K562 (cell line): ENCODE measurements around the gene WFDC11. TPM values are rescaled to one million over a fixed set of nuclear protein-coding genes. Genes with fewer than 3 reads are reported as not detected.

Source experiments
- ATAC-seq: fragments of 200-7000 bp; cut with Tn5 transposase; 3 replicates; pipeline ENCODE4 v1.9.1; 2020; ENCODE audit warnings: moderate library complexity
- BruUV-seq: library from RNA; stranded (reverse); fragments of 400-500 nt; replicated peaks from 2 replicates; lab custom pipeline; 2021; lab: Mats Ljungman, UMichigan
- CTCF ChIA-PET: fragments of 300-600 bp; formaldehyde crosslinking; extraction: SDS; loops from one replicate; lab custom pipeline; 2021; ENCODE audit warnings: low intra/inter-chr PET ratio; lab: Yijun Ruan, JAX
- POLR2A ChIA-PET: fragments of 300-600, 350-650 bp; sonication (Branson Sonifier 250); formaldehyde crosslinking; extraction: SDS; loops from one replicate; lab custom pipeline; 2021; ENCODE audit warnings: antibody characterized with exemption, inconsistent platforms; lab: Yijun Ruan, JAX
- DNase-seq, 4 experiments: peaks; one replicate each; pipeline versions ENCODE4 v3.0.0 to v3.0.0-alpha.2; 2011 to 2018; ENCODE audit warnings: low spot score in 3 of 4, mixed read lengths in 3 of 4; ENCODE audit errors: extremely low read depth in 1 of 4
- FAIRE-seq: peaks from 2 replicates; lab custom pipeline; 2011; peaks lifted over from hg19 to GRCh38; lab: Jason Lieb, UNC
- H2AFZ ChIP-seq: 2 replicates; pipeline ENCODE4 v1.6.0; 2011; ENCODE audit warnings: low read depth, low read length, control low read depth, inconsistent platforms
- H3K27ac ChIP-seq: fragments of 200-600 bp; 3 replicates; pipeline ENCODE4 v1.8.0; 2011; ENCODE audit warnings: low read depth, mild to moderate bottlenecking, control low read depth, inconsistent platforms, low read length, moderate library complexity, mixed read lengths; ENCODE audit errors: extremely low read depth
- H3K27me3 ChIP-seq, 2 experiments: fragments of 300-600 bp in 1 of 2; 2 replicates in 1 of 2; 3 replicates in 1 of 2; pipeline versions ENCODE4 v1.6.0 to v1.8.0; 2011; ENCODE audit warnings: inconsistent platforms in 2 of 2, low read length in 2 of 2, mild to moderate bottlenecking in 1 of 2, mixed read lengths in 1 of 2, moderate library complexity in 1 of 2; ENCODE audit not compliant: control insufficient read depth in 2 of 2, insufficient read depth in 2 of 2
- H3K36me3 ChIP-seq: fragments of 300-600 bp; 3 replicates; pipeline ENCODE4 v1.8.0; 2011; ENCODE audit warnings: mild to moderate bottlenecking, low read length, inconsistent platforms; ENCODE audit not compliant: control insufficient read depth, insufficient read depth
- H3K4me1 ChIP-seq, 2 experiments: fragments of 200-600 bp in 1 of 2; replicated peaks in 1 of 2; 2 replicates in 1 of 2; 3 replicates in 1 of 2; pipeline versions ENCODE4 v1.5.1 to v1.8.0; 2011; ENCODE audit warnings: inconsistent platforms in 2 of 2, low read length in 2 of 2, mild to moderate bottlenecking in 1 of 2, mixed read lengths in 1 of 2, moderate library complexity in 1 of 2; ENCODE audit not compliant: control insufficient read depth in 2 of 2, insufficient read depth in 2 of 2
- H3K4me2 ChIP-seq: 2 replicates; pipeline ENCODE4 v1.6.1; 2011; ENCODE audit warnings: low read length, control low read depth, inconsistent platforms, mixed read lengths; ENCODE audit not compliant: insufficient read depth
- H3K4me3 ChIP-seq: fragments of 200-600 bp; sonication (generic), shearing (Covaris generic); 2 replicates; pipeline ENCODE4 v1.5.1; 2016; ENCODE audit warnings: control low read depth, inconsistent platforms
- H3K79me2 ChIP-seq: fragments of 200-600 bp; 3 replicates; pipeline ENCODE4 v1.8.0; 2011; ENCODE audit warnings: low read length, inconsistent platforms; ENCODE audit not compliant: control insufficient read depth, insufficient read depth
- H3K9ac ChIP-seq, 2 experiments: 2 replicates each; pipeline versions ENCODE4 v1.6.0 to v1.6.1; 2011; ENCODE audit warnings: low read depth in 2 of 2, low read length in 2 of 2, control low read depth in 1 of 2, inconsistent platforms in 1 of 2, mild to moderate bottlenecking in 1 of 2, mixed read lengths in 1 of 2; ENCODE audit not compliant: insufficient read depth in 1 of 2
- H3K9me1 ChIP-seq: one replicate; pipeline ENCODE4 v1.6.0; 2011; ENCODE audit warnings: inconsistent platforms, mild to moderate bottlenecking, low read length, moderate library complexity; ENCODE audit not compliant: control insufficient read depth, insufficient read depth
- H3K9me3 ChIP-seq: replicated peaks from 2 replicates; pipeline ENCODE4 v1.5.1; 2011; ENCODE audit warnings: low read depth, low read length, inconsistent platforms; ENCODE audit not compliant: control insufficient read depth, insufficient read depth
- H4K20me1 ChIP-seq: replicated peaks from 2 replicates; pipeline ENCODE4 v1.6.1; 2011; ENCODE audit warnings: low read length, inconsistent platforms, mixed read lengths; ENCODE audit not compliant: control insufficient read depth, insufficient read depth
- COPS2 ChIP-seq: fragments of 450-650 bp; conservative IDR thresholded peaks from 2 replicates; pipeline ENCODE4 v1.6.1; 2016; ENCODE audit warnings: mild to moderate bottlenecking, moderate library complexity
- DIDO1 ChIP-seq: fragments of 450-650 bp; IDR thresholded peaks from 2 replicates; pipeline ENCODE4 v1.6.1; 2016; ENCODE audit warnings: low read depth, missing biosample characterization, missing genetic modification characterization
- NELFE ChIP-seq: IDR thresholded peaks from 2 replicates; pipeline ENCODE4 v1.6.1; 2011; ENCODE audit warnings: mild to moderate bottlenecking; ENCODE audit not compliant: insufficient read depth, insufficient read length
- NFE2L1 ChIP-seq: fragments of 450-650 bp; IDR thresholded peaks from 2 replicates; pipeline ENCODE4 v1.6.1; 2016; ENCODE audit warnings: missing genetic modification characterization, low read depth, mild to moderate bottlenecking, missing compliant biosample characterization, moderate library complexity, borderline replicate concordance
- PHF20 ChIP-seq: fragments of 450-650 bp; IDR thresholded peaks from 2 replicates; pipeline ENCODE4 v1.6.1; 2018; ENCODE audit not compliant: partially characterized antibody
- PHF21A ChIP-seq: fragments of 450-650 bp; IDR thresholded peaks from 2 replicates; pipeline ENCODE4 v1.6.1; 2017; ENCODE audit warnings: low read depth, borderline replicate concordance
- PURB ChIP-seq: sonication (generic); formaldehyde crosslinking; IDR thresholded peaks from 2 replicates; pipeline ENCODE4 v1.9.0; 2021; ENCODE audit warnings: low read depth, mild to moderate bottlenecking, missing genetic modification reagents
- RBM25 ChIP-seq: fragments of 200-400 bp; formaldehyde crosslinking; IDR thresholded peaks from 2 replicates; pipeline ENCODE4 v1.6.1; 2018; ENCODE audit warnings: low read length, low read depth, moderate library complexity; ENCODE audit not compliant: severe bottlenecking
- SAFB2 ChIP-seq: fragments of 200-400 bp; formaldehyde crosslinking; IDR thresholded peaks from 2 replicates; pipeline ENCODE4 v1.6.1; 2018; ENCODE audit warnings: borderline replicate concordance, low read length, low read depth, moderate library complexity; ENCODE audit not compliant: severe bottlenecking
- SMARCC2 ChIP-seq: fragments of 450-650 bp; IDR thresholded peaks from 2 replicates; pipeline ENCODE4 v1.6.1; 2017; ENCODE audit warnings: antibody characterized with exemption, moderate library complexity, mild to moderate bottlenecking, low read depth
- THRAP3 ChIP-seq: fragments of 450-650 bp; IDR thresholded peaks from 2 replicates; pipeline ENCODE4 v1.6.1; 2016; ENCODE audit warnings: mild to moderate bottlenecking, inconsistent platforms, borderline replicate concordance
- USF2 ChIP-seq: sonication (generic); formaldehyde crosslinking; IDR thresholded peaks from 2 replicates; pipeline ENCODE4 v1.5.0; 2020; ENCODE audit warnings: missing genetic modification reagents
- ZEB2 ChIP-seq: fragments of 450-650 bp; IDR thresholded peaks from 2 replicates; pipeline ENCODE4 v1.6.1; 2016
- ZNF12 ChIP-seq: sonication (generic); formaldehyde crosslinking; IDR thresholded peaks from 2 replicates; pipeline ENCODE4 v1.4.0; 2020; ENCODE audit warnings: mild to moderate bottlenecking, missing genetic modification reagents
- ZNF140 ChIP-seq: fragments of 250-450 bp; sonication (Bioruptor Pico); IDR thresholded peaks from 2 replicates; pipeline ENCODE4 v1.8.0; 2021; ENCODE audit warnings: moderate library complexity, mild to moderate bottlenecking, inconsistent platforms
- ZNF253 ChIP-seq: fragments of 250-450 bp; sonication (Bioruptor Pico); conservative IDR thresholded peaks from 2 replicates; pipeline ENCODE4 v1.6.1; 2021; ENCODE audit warnings: mild to moderate bottlenecking
- ZNF707 ChIP-seq: fragments of 250-450 bp; sonication (Bioruptor Pico); conservative IDR thresholded peaks from 2 replicates; pipeline ENCODE4 v1.8.0; 2022; ENCODE audit warnings: inconsistent platforms, mild to moderate bottlenecking, moderate library complexity
- in situ Hi-C: fragments of 300-500 bp; cut with MboI; formaldehyde crosslinking; loops from 4 replicates; pipeline ENCODE4 v1.15.0; 2018; ENCODE audit warnings: inconsistent platforms, mixed read lengths
- intact Hi-C: fragments of 100-400 bp; cut with micrococcal nuclease; formaldehyde crosslinking; loops from 2 replicates; pipeline ENCODE4 v1.14.2; 2022
- polyA plus RNA-seq, 8 experiments: library from polyadenylated mRNA; depleted of rRNA in 4 of 8; stranded (reverse) in 5 of 8; unstranded in 3 of 8; fragments of >200 nt; fragmentation: Nextera tagmentation in 2 of 8; fragmentation: Illumina TruSeq in 1 of 8; extraction: Ambion mirVana in 2 of 8; extraction: Trizol in 1 of 8; gene quantifications; 2 replicates each; pipeline versions ENCODE4 v1.2.1 to v1.2.3, GENCODE V29; 2011 to 2014; ENCODE audit warnings: inconsistent platforms in 1 of 8, missing spikeins in 1 of 8
- total RNA-seq, 7 experiments: library from RNA; depleted of rRNA in 6 of 7; stranded (reverse); fragments of >200 nt in 6 of 7; fragmentation: Illumina TruSeq in 2 of 7; extraction: Trizol in 2 of 7; gene quantifications; 2 replicates each; pipeline versions ENCODE4 v1.2.1 to v1.2.3, GENCODE V29; 2011 to 2021; ENCODE audit warnings: low replicate concordance in 1 of 7

WFDC11 gene
- total and polyA plus RNA-seq, 9 of the 15 experiments (the other 6 are each of a cell fraction or from before 2014, with no cell fraction given), result not detected

GRCh38 chr20:45679650-45680049 is 9.6 kb upstream of the WFDC11 start:
- FAIRE-seq, result no peak
- ATAC-seq, result no peak
- Histone ChIP-seq H4K20me1 (no peaks in the 10 kb centered on the region), H3K36me3 (no peaks in the 10 kb centered on the region), H3K4me2 (no peak overlapping the region), H3K27ac (no peak overlapping the region), H2AFZ (no peak overlapping the region), H3K9ac (no peak overlapping the region), H3K4me3 (no peak overlapping the region), H3K79me2 (no peaks in the 10 kb centered on the region), H3K9me3 (no peaks in the 10 kb centered on the region), H3K4me1 (no peaks in the 10 kb centered on the region), H3K27me3 (no peaks in the 10 kb centered on the region), H3K9me1 (no peaks in the 10 kb centered on the region)
- no TSS peak for BruUV-seq
- intact Hi-C loops, result no loop called here
- in situ Hi-C loops, result no loop called here
- POLR2A ChIA-PET, result no interaction called here
- DNase-seq, result no peak
- CTCF ChIA-PET, result no interaction called here
- TF ChIP-seq ZNF253 (CRISPR knock-in tag) (no peak), PHF21A (no peak), NFE2L1 (no peak), SMARCC2 (no peak), THRAP3 (no peak), SAFB2 (no peak), ZNF12 (no peak), NELFE (no peak), ZNF707 (CRISPR knock-in tag) (no peak), RBM25 (no peak), USF2 (CRISPR knock-in tag) (no peak), PURB (CRISPR knock-in tag) (no peak), PHF20 (no peak), DIDO1 (tag) (no peak), ZEB2 (no peak), COPS2 (no peak), ZNF140 (CRISPR knock-in tag) (no peak)
